ENCODE results near the gene IP6K3. TPM values are rescaled to one million over a fixed set of nuclear protein-coding genes. Genes with fewer than 3 reads are reported as not detected.

The IP6K3 gene
- total RNA-seq, 1 donor = under 0.01 TPM

GRCh38 chr6:33728438-33728837, 18.3 kb downstream of the IP6K3 start:
- no peaks in the 10 kb centered on the region for H3K36me3 ChIP-seq (ENCODE audit: insufficient read depth, low read length)
- no peak for TF ChIP-seq CTCF (IDR thresholded peaks at IDR 0.05; ENCODE audit: extremely low read depth, low read depth, low read length)
- H3K79me2 ChIP-seq (ENCODE audit: insufficient read depth, low read length) = no peaks in the 10 kb centered on the region
- DNase-seq (ENCODE audit: insufficient read length, low spot score, missing footprints) = no peak
- H4K20me1 ChIP-seq (ENCODE audit: insufficient read depth, low read length) = no peaks in the 10 kb centered on the region
- peaks cover 18% of the 10 kb centered on the region for H3K27me3 ChIP-seq (ENCODE audit: insufficient read depth, low read length)
- H3K4me2 ChIP-seq (ENCODE audit: insufficient read depth, low read length) = no peak overlapping the region
- no peak overlapping the region for H3K4me3 ChIP-seq (ENCODE audit: insufficient read depth, low read length)
- H3K27ac ChIP-seq (ENCODE audit: low read depth, low read length) = no peak overlapping the region
- no peaks in the 10 kb centered on the region for H3K9me3 ChIP-seq (ENCODE audit: low read depth, low read length)
- no peaks in the 10 kb centered on the region for H3K4me1 ChIP-seq (ENCODE audit: insufficient read depth, low read length)
- H2AFZ ChIP-seq (ENCODE audit: low read length) = no peak overlapping the region

- Histone ChIP-seq H3K36me3 (ENCODE audit: insufficient read depth, low read length) (no peaks in the 10 kb centered on the region), H2AFZ (ENCODE audit: low read length) (no peak overlapping the region), H3K79me2 (ENCODE audit: insufficient read depth, low read length) (no peaks in the 10 kb centered on the region), H3K4me3 (ENCODE audit: insufficient read depth, low read length) (no peak overlapping the region), H3K27ac (ENCODE audit: low read depth, low read length) (no peak overlapping the region), H3K27me3 (ENCODE audit: insufficient read depth, low read length) (peaks cover 19% of the 10 kb centered on the region), H4K20me1 (ENCODE audit: insufficient read depth, low read length) (no peaks in the 10 kb centered on the region), H3K9me3 (ENCODE audit: low read depth, low read length) (no peaks in the 10 kb centered on the region), H3K4me2 (ENCODE audit: insufficient read depth, low read length) (no peak overlapping the region), H3K4me1 (ENCODE audit: insufficient read depth, low read length) (no peaks in the 10 kb centered on the region)
- DNase-seq (ENCODE audit: insufficient read length, low spot score, missing footprints) = no peak
- no peak for TF ChIP-seq CTCF (IDR thresholded peaks at IDR 0.05; ENCODE audit: extremely low read depth, low read depth, low read length)
Observed at GRCh38 chr6:33727932-33728331, 18.8 kb downstream of the IP6K3 start.

- no peak for TF ChIP-seq CTCF (IDR thresholded peaks at IDR 0.05; ENCODE audit: extremely low read depth, low read depth, low read length)
- no peaks in the 10 kb centered on the region for H4K20me1 ChIP-seq (ENCODE audit: insufficient read depth, low read length)
- no peak for DNase-seq (ENCODE audit: insufficient read length, low spot score, missing footprints)
- H3K27me3 ChIP-seq (ENCODE audit: insufficient read depth, low read length) = peaks cover 23% of the 10 kb centered on the region
- no peaks in the 10 kb centered on the region for H3K79me2 ChIP-seq (ENCODE audit: insufficient read depth, low read length)
- no peak overlapping the region for H3K4me3 ChIP-seq (ENCODE audit: insufficient read depth, low read length)
- H3K27ac ChIP-seq (ENCODE audit: low read depth, low read length) = no peak overlapping the region
- H3K4me1 ChIP-seq (ENCODE audit: insufficient read depth, low read length) = no peaks in the 10 kb centered on the region
- no peaks in the 10 kb centered on the region for H3K36me3 ChIP-seq (ENCODE audit: insufficient read depth, low read length)
- no peak overlapping the region for H2AFZ ChIP-seq (ENCODE audit: low read length)
- H3K4me2 ChIP-seq (ENCODE audit: insufficient read depth, low read length) = no peak overlapping the region
- H3K9me3 ChIP-seq (ENCODE audit: low read depth, low read length) = no peaks in the 10 kb centered on the region
Observed at GRCh38 chr6:33727126-33727525, 19.6 kb downstream of the IP6K3 start.

GRCh38 chr6:33726696-33727095, 20.0 kb downstream of the IP6K3 start:
- TF ChIP-seq CTCF (IDR thresholded peaks at IDR 0.05; ENCODE audit: extremely low read depth, low read depth, low read length) = no peak
- Histone ChIP-seq H3K4me2 (ENCODE audit: insufficient read depth, low read length) (no peak overlapping the region), H3K36me3 (ENCODE audit: insufficient read depth, low read length) (no peaks in the 10 kb centered on the region), H3K4me1 (ENCODE audit: insufficient read depth, low read length) (no peaks in the 10 kb centered on the region), H4K20me1 (ENCODE audit: insufficient read depth, low read length) (no peaks in the 10 kb centered on the region), H3K27ac (ENCODE audit: low read depth, low read length) (no peak overlapping the region), H3K9me3 (ENCODE audit: low read depth, low read length) (no peaks in the 10 kb centered on the region), H3K27me3 (ENCODE audit: insufficient read depth, low read length) (peaks cover 27% of the 10 kb centered on the region), H2AFZ (ENCODE audit: low read length) (no peak overlapping the region), H3K4me3 (ENCODE audit: insufficient read depth, low read length) (no peak overlapping the region), H3K79me2 (ENCODE audit: insufficient read depth, low read length) (no peaks in the 10 kb centered on the region)
- no peak for DNase-seq (ENCODE audit: insufficient read length, low spot score, missing footprints)

Measured in osteoblast (primary cell).